Activated CD8-positive, alpha-beta T cell treated with anti-CD3 and anti-CD28 coated beads for 36 hours (primary cell): ENCODE data around the gene NRP1. TPM values are rescaled to one million over a fixed set of nuclear protein-coding genes. Genes with fewer than 3 reads are reported as not detected.

Experiments
- ATAC-seq: fragments of 200-7000 bp; cut with Tn5 transposase; one replicate; pipeline ENCODE4 v1.10.0; 2021; ENCODE audit warnings: mild to moderate bottlenecking, moderate library complexity
- CTCF ChIA-PET: fragments of 350-600 bp; sonication (Branson Sonifier 250); formaldehyde crosslinking; loops from one replicate; lab custom pipeline; 2021; ENCODE audit warnings: antibody characterized with exemption; lab: Charles Lee
- POLR2A ChIA-PET: fragments of 350-600 bp; sonication (Branson Sonifier 250); formaldehyde crosslinking; loops from one replicate; lab custom pipeline; 2021; ENCODE audit warnings: antibody characterized with exemption; lab: Charles Lee
- DNase-seq: peaks from one replicate; pipeline ENCODE4 v3.0.0-alpha.2; 2020
- H3K27ac Mint-ChIP-seq: one replicate; pipeline ENCODE4 v1.8.0; 2021; ENCODE audit warnings: mild to moderate bottlenecking, mixed read lengths
- H3K27me3 Mint-ChIP-seq: one replicate; pipeline ENCODE4 v1.8.0; 2021; ENCODE audit warnings: mixed read lengths
- H3K36me3 Mint-ChIP-seq: one replicate; pipeline ENCODE4 v1.8.0; 2021; ENCODE audit warnings: low read depth, mixed read lengths
- H3K4me1 Mint-ChIP-seq: one replicate; pipeline ENCODE4 v1.8.0; 2021; ENCODE audit warnings: low read depth, mixed read lengths
- H3K4me3 Mint-ChIP-seq: one replicate; pipeline ENCODE4 v1.8.0; 2021; ENCODE audit warnings: mild to moderate bottlenecking, moderate library complexity, mixed read lengths
- H3K9me3 Mint-ChIP-seq: one replicate; pipeline ENCODE4 v1.8.0; 2021; ENCODE audit warnings: mixed read lengths
- CTCF ChIP-seq: fragments of 200-600 bp; IDR thresholded peaks from one replicate; pipeline ENCODE4 v1.8.0; 2022; ENCODE audit warnings: antibody characterized with exemption, mild to moderate bottlenecking
- intact Hi-C: fragments of 100-400 bp; cut with micrococcal nuclease; formaldehyde crosslinking; loops from one replicate; pipeline ENCODE4 v1.10.0; 2022
- total RNA-seq, 2 experiments: library from RNA; stranded (reverse); gene quantifications; one replicate each; pipeline ENCODE4 v1.2.3, GENCODE V29; 2021

Gene NRP1
- total RNA-seq, 2 experiments from 2014 or later, result 0.22 to 0.79 TPM

GRCh38 chr10:33332183-33333065 lies 2.0 kb downstream of the NRP1 start:
- Mint-ChIP-seq H3K4me1 (peaks cover 19% of the 10 kb centered on the region), H3K27me3 (peaks cover 66% of the 10 kb centered on the region), H3K36me3 (no peaks in the 10 kb centered on the region), H3K4me3 (no peak overlapping the region), H3K27ac (no peak overlapping the region), H3K9me3 (no peaks in the 10 kb centered on the region)
- ChIA-PET POLR2A (no interaction called here), CTCF (interaction anchor here (0.7 to 5.0 kb wide), 12 partner anchors 10 to 1306 kb away, joined by 3 to 27 read pairs (median 4); no protein-coding TSS in a partner anchor)
- ATAC-seq (no peak), DNase-seq (no peak)
- no peak for TF ChIP-seq CTCF
- intact Hi-C loops, result loop anchor here (5.0 kb wide), 2 partner anchors 140 to 1305 kb away; no protein-coding TSS in a partner anchor

- Mint-ChIP-seq H3K27me3 (peaks cover 66% of the 10 kb centered on the region), H3K4me3 (no peak overlapping the region), H3K27ac (no peak overlapping the region), H3K36me3 (no peaks in the 10 kb centered on the region), H3K9me3 (no peaks in the 10 kb centered on the region), H3K4me1 (peaks cover 19% of the 10 kb centered on the region)
- DNase-seq (no peak), ATAC-seq (no peak)
- CTCF ChIA-PET, result interaction anchor here (0.7 to 5.0 kb wide), 18 partner anchors 9 to 1307 kb away, joined by 3 to 27 read pairs (median 4); no protein-coding TSS in a partner anchor
- no peak for TF ChIP-seq CTCF
- intact Hi-C loops, result loop anchor here (5.0 kb wide), 2 partner anchors 139 to 1306 kb away; no protein-coding TSS in a partner anchor
- POLR2A ChIA-PET, result interaction anchor here (0.7 kb wide), 1 partner anchor 26 kb away, joined by 3 read pairs; no protein-coding TSS in a partner anchor
These were observed 3.1 kb downstream of the NRP1 start for GRCh38 chr10:33331379-33331694.

- ChIA-PET CTCF (interaction anchor here (0.6 to 5.0 kb wide), 19 partner anchors 9 to 1307 kb away, joined by 3 to 27 read pairs (median 4); no protein-coding TSS in a partner anchor), POLR2A (interaction anchor here (0.7 kb wide), 1 partner anchor 25 kb away, joined by 3 read pairs; no protein-coding TSS in a partner anchor)
- DNase-seq, result peak; percentile 86
- H3K9me3 Mint-ChIP-seq, result no peaks in the 10 kb centered on the region
- H3K36me3 Mint-ChIP-seq, result no peaks in the 10 kb centered on the region
- peak; percentile 48 for ATAC-seq
- intact Hi-C loops, result loop anchor here (5.0 kb wide), 2 partner anchors 138 to 1307 kb away; no protein-coding TSS in a partner anchor
- peaks cover 16% of the 10 kb centered on the region for H3K4me1 Mint-ChIP-seq
- H3K27me3 Mint-ChIP-seq, result peaks cover 64% of the 10 kb centered on the region
- TF ChIP-seq CTCF, result peak; percentile 92
- H3K27ac Mint-ChIP-seq, result no peak overlapping the region
- H3K4me3 Mint-ChIP-seq, result no peak overlapping the region
These were observed 3.7 kb downstream of the NRP1 start for GRCh38 chr10:33330543-33331378.

- DNase-seq, result no peak
- CTCF ChIA-PET, result interaction anchor here (1.2 to 1.5 kb wide), 2 partner anchors 134 to 135 kb away, joined by 4 read pairs; no protein-coding TSS in a partner anchor
- Mint-ChIP-seq H3K27me3 (peaks cover 58% of the 10 kb centered on the region), H3K9me3 (no peaks in the 10 kb centered on the region), H3K4me1 (peaks cover 13% of the 10 kb centered on the region), H3K36me3 (no peaks in the 10 kb centered on the region), H3K4me3 (no peak overlapping the region), H3K27ac (no peak overlapping the region)
- POLR2A ChIA-PET, result no interaction called here
- ATAC-seq, result no peak
- TF ChIP-seq CTCF, result no peak
- intact Hi-C loops, result no loop called here
These were observed 5.3 kb downstream of the NRP1 start for GRCh38 chr10:33329178-33329577.
